ENCODE data around the gene TUFM. TPM values are rescaled to one million over a fixed set of nuclear protein-coding genes. Genes with fewer than 3 reads are reported as not detected.
"Not testable (repeated sequence)": the region's sequence is repeated elsewhere in the genome, so short reads cannot be mapped to it uniquely, and the experiment has no call there.

The TUFM gene
- total RNA-seq, 1 donor from 2014 or later: 184 TPM

- no peak for DNase-seq (ENCODE audit: low spot score)
- intact Hi-C loops (cut with DNase I): no loop called here
Observed at GRCh38 chr16:28876973-28877654, 31.0 kb upstream of the TUFM start.

- intact Hi-C loops (cut with DNase I): no loop called here
- DNase-seq (ENCODE audit: low spot score): no peak
Observed at GRCh38 chr16:28876019-28876659, 30.0 kb upstream of the TUFM start.

GRCh38 chr16:28875134-28876018, 29.2 kb upstream of the TUFM start:
- intact Hi-C loops (cut with DNase I): no loop called here
- no peak for DNase-seq (ENCODE audit: low spot score)

GRCh38 chr16:28874406-28874805, 28.3 kb upstream of the TUFM start:
- no peak for DNase-seq (ENCODE audit: low spot score)
- intact Hi-C loops (cut with DNase I): no loop called here

GRCh38 chr16:28873543-28874201, 27.5 kb upstream of the TUFM start:
- intact Hi-C loops (cut with DNase I): no loop called here
- DNase-seq (ENCODE audit: low spot score): no peak

- intact Hi-C loops (cut with DNase I): no loop called here
Observed at GRCh38 chr16:28872952-28873351, 26.8 kb upstream of the TUFM start.

GRCh38 chr16:28869201-28869600, 23.1 kb upstream of the TUFM start:
- intact Hi-C loops (cut with DNase I): loop anchor here (5.0 kb wide), 1 partner anchor 78 kb away; no protein-coding TSS in a partner anchor
- no peak for DNase-seq (ENCODE audit: low spot score)

More at GRCh38 chr16:28872952-28873351, 26.8 kb upstream of the TUFM start:
- DNase-seq (ENCODE audit: low spot score): no peak

- DNase-seq (ENCODE audit: low spot score): not testable (repeated sequence)
- intact Hi-C loops (cut with DNase I): loop anchor here (5.0 kb wide), 1 partner anchor 80 kb away; no protein-coding TSS in a partner anchor
Observed at GRCh38 chr16:28867646-28868045, 21.5 kb upstream of the TUFM start.

- DNase-seq (ENCODE audit: low spot score): no peak
- intact Hi-C loops (cut with DNase I): loop anchor here (5.0 kb wide), 1 partner anchor 80 kb away; no protein-coding TSS in a partner anchor
Observed at GRCh38 chr16:28867241-28867640, 21.1 kb upstream of the TUFM start.

GRCh38 chr16:28866454-28866804, 20.3 kb upstream of the TUFM start:
- DNase-seq (ENCODE audit: low spot score): no peak

GRCh38 chr16:28865722-28866453, 19.7 kb upstream of the TUFM start:
- intact Hi-C loops (cut with DNase I): loop anchor here (2.0 to 5.0 kb wide), 2 partner anchors 41 to 81 kb away; no protein-coding TSS in a partner anchor
- DNase-seq (ENCODE audit: low spot score): no peak

More at GRCh38 chr16:28866454-28866804, 20.3 kb upstream of the TUFM start:
- intact Hi-C loops (cut with DNase I): loop anchor here (5.0 kb wide), 1 partner anchor 81 kb away; no protein-coding TSS in a partner anchor

GRCh38 chr16:28865001-28865688, 19.0 kb upstream of the TUFM start:
- DNase-seq (ENCODE audit: low spot score): no peak

GRCh38 chr16:28863929-28864793, 18.0 kb upstream of the TUFM start:
- intact Hi-C loops (cut with DNase I): loop anchor here (1.0 to 2.0 kb wide), 2 partner anchors 18 to 39 kb away; partner anchors contain the start of gene TUFM
- DNase-seq (ENCODE audit: low spot score): no peak

More at GRCh38 chr16:28865001-28865688, 19.0 kb upstream of the TUFM start:
- intact Hi-C loops (cut with DNase I): loop anchor here (2.0 to 5.0 kb wide), 2 partner anchors 40 to 82 kb away; no protein-coding TSS in a partner anchor

GRCh38 chr16:28859326-28859725, 13.2 kb upstream of the TUFM start:
- intact Hi-C loops (cut with DNase I): no loop called here
- DNase-seq (ENCODE audit: low spot score): no peak

- intact Hi-C loops (cut with DNase I): no loop called here
- DNase-seq (ENCODE audit: low spot score): no peak
Observed at GRCh38 chr16:28858421-28858820, 12.3 kb upstream of the TUFM start.

GRCh38 chr16:28846933-28847273, 755 bp upstream of the TUFM start:
- intact Hi-C loops (cut with DNase I): loop anchor here (1.0 to 2.0 kb wide), 4 partner anchors 16 to 103 kb away; partner anchors contain the start of genes NFATC2IP, RABEP2 and SH2B1
- DNase-seq (ENCODE audit: low spot score): no peak

- intact Hi-C loops (cut with DNase I): loop anchor here (1.0 to 2.0 kb wide), 4 partner anchors 18 to 105 kb away; partner anchors contain the start of genes NFATC2IP, RABEP2 and SH2B1
- no peak for DNase-seq (ENCODE audit: low spot score)
Observed at GRCh38 chr16:28845761-28846079, 428 bp downstream of the TUFM start.
